Lung (tissue), 12 donors: ENCODE results near the gene INMT. TPM values are rescaled to one million over a fixed set of nuclear protein-coding genes. Genes with fewer than 3 reads are reported as not detected.

Source experiments
- ATAC-seq: fragments of 200-7000 bp; cut with Tn5 transposase; one replicate; pipeline ENCODE4 v1.9.1; 2020; ENCODE audit warnings: moderate number of reproducible peaks; ENCODE audit not compliant: insufficient read depth, low FRiP score
- DNase-seq, 3 donors: peaks; one replicate each; pipeline ENCODE4 v3.0.0-alpha.2; 2013 to 2017
- H3K27ac ChIP-seq, 2 donors: one replicate each; pipeline ENCODE4 v1.5.1; 2013; ENCODE audit warnings: mild to moderate bottlenecking in 2 of 2, moderate library complexity in 2 of 2, control low read depth in 1 of 2, inconsistent platforms in 1 of 2, low read depth in 1 of 2, low read length in 1 of 2
- H3K27me3 ChIP-seq, 3 donors: one replicate each; pipeline ENCODE4 v1.5.1; 2013; ENCODE audit warnings: low read length in 2 of 3; ENCODE audit not compliant: control insufficient read depth in 3 of 3, insufficient read depth in 3 of 3
- H3K36me3 ChIP-seq, 4 donors: one replicate each; pipeline ENCODE4 v1.5.1; 2013; ENCODE audit warnings: low read length in 4 of 4, mild to moderate bottlenecking in 1 of 4, moderate library complexity in 1 of 4; ENCODE audit not compliant: control insufficient read depth in 4 of 4, insufficient read depth in 4 of 4
- H3K4me1 ChIP-seq, 5 donors: one replicate each; pipeline ENCODE4 v1.5.1; 2013; ENCODE audit warnings: low read length in 5 of 5, mild to moderate bottlenecking in 2 of 5, moderate library complexity in 1 of 5; ENCODE audit not compliant: control insufficient read depth in 5 of 5, insufficient read depth in 5 of 5
- H3K4me3 ChIP-seq: one replicate; pipeline ENCODE4 v1.5.1; 2013; ENCODE audit warnings: mild to moderate bottlenecking, control low read depth, moderate library complexity
- H3K9ac ChIP-seq, 2 donors: one replicate each; pipeline ENCODE4 v1.5.1; 2013; ENCODE audit warnings: low read length in 2 of 2, control low read depth in 1 of 2; ENCODE audit not compliant: insufficient read depth in 1 of 2
- H3K9me3 ChIP-seq, 4 donors: one replicate each; pipeline ENCODE4 v1.5.1; 2013; ENCODE audit warnings: low read length in 3 of 4, mild to moderate bottlenecking in 1 of 4, moderate library complexity in 1 of 4; ENCODE audit not compliant: control insufficient read depth in 4 of 4, insufficient read depth in 3 of 4
- CTCF ChIP-seq: IDR thresholded peaks from 2 replicates; pipeline ENCODE4 v1.5.1; 2012; ENCODE audit warnings: mild to moderate bottlenecking; ENCODE audit errors: control extremely low read depth, extremely low read depth
- WGBS, 2 donors: extraction: QIAGEN DNeasy Blood & Tissue Kit; methylation state at CpG; one replicate each; pipeline ENCODE4 v1.1.7; 2013; 5-methylcytosine and 5-hydroxymethylcytosine counted together
- polyA plus RNA-seq, 2 donors: library from polyadenylated mRNA; stranded (reverse); fragments of 200-250 nt; gene quantifications; one replicate each; pipeline ENCODE4 v1.2.1, GENCODE V29; 2013
- total RNA-seq, 2 donors: library from RNA; depleted of rRNA in 1 of 2; stranded (reverse); fragments of >200 nt in 1 of 2; gene quantifications; one replicate each; pipeline ENCODE4 v1.2.1, GENCODE V29; 2014 to 2021
- donor health status: control.
- donor health status: control.
- donor health status: Bipolar disorder and iron deficiency.
- donor health status: healthy.
- donor health status: DM: yes; HTN: yes; CAD: no.

The INMT gene
- total and polyA plus RNA-seq, 4 donors: 88.7 to 200 (median 127) TPM

- ATAC-seq: no peak
- H3K27me3 ChIP-seq: peaks cover 0 to 6% (median 0%) of the 10 kb centered on the region in 3 donors
- peaks cover 0 to 6% (median 0%) of the 10 kb centered on the region in 5 donors for H3K4me1 ChIP-seq
- DNase-seq: no peak
- TF ChIP-seq CTCF: no peak
- peak overlapping the region in 1 of 2 donors; percentile 20 for H3K27ac ChIP-seq
- 57 to 59% methylated on average over 8 of the region's 8 CpGs for WGBS, 2 donors
- H3K9ac ChIP-seq: no peak overlapping the region
- no peak overlapping the region for H3K4me3 ChIP-seq
- H3K9me3 ChIP-seq: peaks cover 0 to 1% (median 0%) of the 10 kb centered on the region in 4 donors
- H3K36me3 ChIP-seq: no peaks in the 10 kb centered on the region
Measured at GRCh38 chr7:30727061-30727945, 24.6 kb upstream of the INMT start.

- Histone ChIP-seq H3K36me3 (no peaks in the 10 kb centered on the region), H3K9ac (no peak overlapping the region), H3K9me3 (no peaks in the 10 kb centered on the region), H3K4me3 (no peak overlapping the region), H3K27ac (no peak overlapping the region), H3K27me3 (peaks cover 0 to 6% (median 0%) of the 10 kb centered on the region in 3 donors), H3K4me1 (peaks cover 0 to 6% (median 0%) of the 10 kb centered on the region in 5 donors)
- WGBS, 2 donors: 74 to 78% methylated on average over 6 of the region's 6 CpGs
- TF ChIP-seq CTCF: no peak
- ATAC-seq (no peak), DNase-seq (no peak)
Measured at GRCh38 chr7:30728591-30729100, 23.3 kb upstream of the INMT start.

GRCh38 chr7:30729642-30730041, 22.3 kb upstream of the INMT start:
- no peak overlapping the region for H3K27ac ChIP-seq
- WGBS, 2 donors: 71 to 76% methylated on average over 2 of the region's 2 CpGs
- DNase-seq (no peak), ATAC-seq (no peak)
- no peak overlapping the region for H3K4me3 ChIP-seq
- no peaks in the 10 kb centered on the region for H3K27me3 ChIP-seq
- no peaks in the 10 kb centered on the region for H3K36me3 ChIP-seq
- H3K9ac ChIP-seq: no peak overlapping the region
- peaks cover 0 to 6% (median 0%) of the 10 kb centered on the region in 5 donors for H3K4me1 ChIP-seq
- H3K9me3 ChIP-seq: no peaks in the 10 kb centered on the region
- no peak for TF ChIP-seq CTCF
